ENCODE measurements around the gene EPS15. TPM values are rescaled to one million over a fixed set of nuclear protein-coding genes. Genes with fewer than 3 reads are reported as not detected.
A peak's percentile ranks its signal among the peaks of the same experiment; 100 is the strongest.

EPS15 gene
- polyA plus RNA-seq, 3 donors from 2014 or later, result 28.9 to 49.4 (median 34.9) TPM

GRCh38 chr1:51346086-51346942 is 172.8 kb downstream of the EPS15 start:
- H3K27me3 Mint-ChIP-seq (ENCODE audit: low read depth in 3 of 3), result peaks cover 10 to 22% (median 13%) of the 10 kb centered on the region in 3 donors
- DNase-seq, result no peak

GRCh38 chr1:51345300-51345687 is 173.8 kb downstream of the EPS15 start:
- no peak overlapping the region for H3K4me3 Mint-ChIP-seq

More at GRCh38 chr1:51346086-51346942, 172.8 kb downstream of the EPS15 start:
- Mint-ChIP-seq H3K9me3 (no peaks in the 10 kb centered on the region), H3K4me3 (peak overlapping the region in 1 of 5 donors; percentile 26), H3K36me3 (no peaks in the 10 kb centered on the region), H3K27ac (no peak overlapping the region), H3K4me1 (peaks cover 0 to 2% of the 10 kb centered on the region in 2 donors)

GRCh38 chr1:51344602-51345299 is 174.3 kb downstream of the EPS15 start:
- Mint-ChIP-seq H3K9me3 (no peaks in the 10 kb centered on the region), H3K4me1 (peaks cover 0 to 2% of the 10 kb centered on the region in 2 donors), H3K27ac (no peak overlapping the region), H3K36me3 (no peaks in the 10 kb centered on the region), H3K4me3 (no peak overlapping the region), H3K27me3 (ENCODE audit: low read depth in 3 of 3) (peaks cover 10 to 22% (median 13%) of the 10 kb centered on the region in 3 donors)
- no peak for DNase-seq

More at GRCh38 chr1:51345300-51345687, 173.8 kb downstream of the EPS15 start:
- peaks cover 10 to 22% (median 13%) of the 10 kb centered on the region in 3 donors for H3K27me3 Mint-ChIP-seq (ENCODE audit: low read depth in 3 of 3)
- H3K4me1 Mint-ChIP-seq, result peaks cover 0 to 2% of the 10 kb centered on the region in 2 donors
- no peak for DNase-seq
- no peaks in the 10 kb centered on the region for H3K9me3 Mint-ChIP-seq
- no peaks in the 10 kb centered on the region for H3K36me3 Mint-ChIP-seq
- H3K27ac Mint-ChIP-seq, result no peak overlapping the region

- no peaks in the 10 kb centered on the region for H3K36me3 Mint-ChIP-seq
- peaks cover 0 to 2% of the 10 kb centered on the region in 2 donors for H3K4me1 Mint-ChIP-seq
- no peak overlapping the region for H3K27ac Mint-ChIP-seq
- peaks cover 10 to 22% (median 13%) of the 10 kb centered on the region in 3 donors for H3K27me3 Mint-ChIP-seq (ENCODE audit: low read depth in 3 of 3)
- H3K4me3 Mint-ChIP-seq, result peak overlapping the region in 2 of 5 donors; percentile 11 to 41
- H3K9me3 Mint-ChIP-seq, result no peaks in the 10 kb centered on the region
- DNase-seq, result no peak
These were observed 174.8 kb downstream of the EPS15 start for GRCh38 chr1:51344276-51344601.

- Mint-ChIP-seq H3K36me3 (no peaks in the 10 kb centered on the region), H3K27ac (no peak overlapping the region), H3K4me3 (peak overlapping the region in 3 of 5 donors; percentile 11 to 41 (median 13)), H3K27me3 (ENCODE audit: low read depth in 3 of 3) (peaks cover 10 to 22% (median 13%) of the 10 kb centered on the region in 3 donors), H3K9me3 (no peaks in the 10 kb centered on the region), H3K4me1 (peaks cover 0 to 2% of the 10 kb centered on the region in 2 donors)
- DNase-seq, result no peak
These were observed 175.4 kb downstream of the EPS15 start for GRCh38 chr1:51343624-51344023.

- no peak for DNase-seq
- no peaks in the 10 kb centered on the region for H3K9me3 Mint-ChIP-seq
- peaks cover 10 to 22% (median 16%) of the 10 kb centered on the region in 3 donors for H3K27me3 Mint-ChIP-seq (ENCODE audit: low read depth in 3 of 3)
- peak overlapping the region in 1 of 6 donors; percentile 58 for H3K27ac Mint-ChIP-seq
- H3K4me3 Mint-ChIP-seq, result no peak overlapping the region
- peaks cover 0 to 2% of the 10 kb centered on the region in 2 donors for H3K4me1 Mint-ChIP-seq
- no peaks in the 10 kb centered on the region for H3K36me3 Mint-ChIP-seq
These were observed 176.4 kb downstream of the EPS15 start for GRCh38 chr1:51342591-51343206.

- Mint-ChIP-seq H3K27me3 (ENCODE audit: low read depth in 3 of 3) (peaks cover 10 to 22% (median 16%) of the 10 kb centered on the region in 3 donors), H3K27ac (no peak overlapping the region), H3K4me3 (no peak overlapping the region), H3K36me3 (no peaks in the 10 kb centered on the region), H3K4me1 (peaks cover 0 to 2% of the 10 kb centered on the region in 2 donors), H3K9me3 (no peaks in the 10 kb centered on the region)
- DNase-seq, result no peak
These were observed 177.1 kb downstream of the EPS15 start for GRCh38 chr1:51341876-51342496.

- Mint-ChIP-seq H3K27me3 (ENCODE audit: low read depth in 3 of 3) (peaks cover 5 to 18% (median 14%) of the 10 kb centered on the region in 3 donors), H3K27ac (no peak overlapping the region), H3K9me3 (no peaks in the 10 kb centered on the region), H3K4me3 (no peak overlapping the region), H3K4me1 (peaks cover 0 to 2% of the 10 kb centered on the region in 2 donors), H3K36me3 (no peaks in the 10 kb centered on the region)
- no peak for DNase-seq
These were observed 178.7 kb downstream of the EPS15 start for GRCh38 chr1:51340380-51340779.

GRCh38 chr1:51336711-51337110 is 182.4 kb downstream of the EPS15 start:
- Mint-ChIP-seq H3K4me3 (no peak overlapping the region), H3K27ac (no peak overlapping the region), H3K9me3 (no peaks in the 10 kb centered on the region), H3K27me3 (ENCODE audit: low read depth in 3 of 3) (peaks cover 2 to 5% (median 3%) of the 10 kb centered on the region in 3 donors), H3K36me3 (no peaks in the 10 kb centered on the region), H3K4me1 (no peaks in the 10 kb centered on the region)
- no peak for DNase-seq

- no peaks in the 10 kb centered on the region for H3K9me3 Mint-ChIP-seq
- H3K27me3 Mint-ChIP-seq (ENCODE audit: low read depth in 3 of 3), result peaks cover 5 to 6% (median 6%) of the 10 kb centered on the region in 3 donors
- DNase-seq, result no peak
These were observed 183.1 kb downstream of the EPS15 start for GRCh38 chr1:51336004-51336403.

GRCh38 chr1:51331206-51332100 is 187.6 kb downstream of the EPS15 start:
- H3K36me3 Mint-ChIP-seq, result no peaks in the 10 kb centered on the region
- no peaks in the 10 kb centered on the region for H3K9me3 Mint-ChIP-seq
- peaks cover 6 to 11% of the 10 kb centered on the region in 2 donors for H3K4me1 Mint-ChIP-seq
- peaks cover 6 to 19% (median 7%) of the 10 kb centered on the region in 3 donors for H3K27me3 Mint-ChIP-seq (ENCODE audit: low read depth in 3 of 3)
- peak overlapping the region; percentile 38 to 81 (median 78) for H3K4me3 Mint-ChIP-seq
- peak overlapping the region in 1 of 6 donors; percentile 20 for H3K27ac Mint-ChIP-seq
- DNase-seq, result no peak

More at GRCh38 chr1:51336004-51336403, 183.1 kb downstream of the EPS15 start:
- peaks cover 3 to 4% of the 10 kb centered on the region in 2 donors for H3K4me1 Mint-ChIP-seq
- H3K4me3 Mint-ChIP-seq, result no peak overlapping the region
- H3K27ac Mint-ChIP-seq, result no peak overlapping the region
- no peaks in the 10 kb centered on the region for H3K36me3 Mint-ChIP-seq

- peaks cover 6 to 24% (median 7%) of the 10 kb centered on the region in 3 donors for H3K27me3 Mint-ChIP-seq (ENCODE audit: low read depth in 3 of 3)
- DNase-seq, result no peak
- no peaks in the 10 kb centered on the region for H3K36me3 Mint-ChIP-seq
- H3K4me3 Mint-ChIP-seq, result peak within 1 kb of the TSS; percentile 38 to 81 (median 78)
- H3K9me3 Mint-ChIP-seq, result no peaks in the 10 kb centered on the region
- H3K27ac Mint-ChIP-seq, result no peak within 1 kb of the TSS
- H3K4me1 Mint-ChIP-seq, result peaks cover 6 to 11% of the 10 kb centered on the region in 2 donors
These were observed 188.5 kb downstream of the EPS15 start, which contains the start of gene TTC39A for GRCh38 chr1:51330331-51331201. TSS of gene TTC39A (minus strand) at chr1:51330562. CDS start at chr1:51330477, 85 bp downstream.

All from immature natural killer cell (primary cell).